HepG2 (cell line): ENCODE data around the gene WFDC11. TPM values are rescaled to one million over a fixed set of nuclear protein-coding genes. Genes with fewer than 3 reads are reported as not detected.

Experiments
- BATF2 ChIP-seq: sonication (generic); formaldehyde crosslinking; IDR thresholded peaks from 2 replicates; pipeline ENCODE4 v1.8.0; 2022; ENCODE audit warnings: mild to moderate bottlenecking, missing genetic modification reagents, moderate library complexity
- DMTF1 ChIP-seq: sonication (generic); formaldehyde crosslinking; IDR thresholded peaks from 2 replicates; pipeline ENCODE4 v1.4.0; 2020; ENCODE audit warnings: mild to moderate bottlenecking, missing genetic modification reagents
- DZIP1 ChIP-seq: sonication (generic); formaldehyde crosslinking; IDR thresholded peaks from 2 replicates; pipeline ENCODE4 v1.5.0; 2020; ENCODE audit warnings: mild to moderate bottlenecking, missing genetic modification reagents
- FOXO4 ChIP-seq: sonication (generic); formaldehyde crosslinking; conservative IDR thresholded peaks from 2 replicates; pipeline ENCODE4 v1.8.1; 2023; ENCODE audit warnings: missing genetic modification reagents
- GATAD1 ChIP-seq: IDR thresholded peaks from 2 replicates; pipeline ENCODE4 v1.6.1; 2016; ENCODE audit warnings: missing genetic modification reagents, missing compliant biosample characterization
- KLF15 ChIP-seq: sonication (generic); formaldehyde crosslinking; IDR thresholded peaks from 2 replicates; pipeline ENCODE4 v1.8.1; 2023; ENCODE audit warnings: borderline replicate concordance, mild to moderate bottlenecking, inconsistent platforms, missing genetic modification reagents, mixed read lengths
- MAFK ChIP-seq, 2 experiments: IDR thresholded peaks in 1 of 2; conservative IDR thresholded peaks in 1 of 2; 2 replicates each; pipeline ENCODE4 v1.6.1; 2011; ENCODE audit warnings: improper control_type of control experiment in 2 of 2, low read length in 2 of 2
- MEIS1 ChIP-seq: sonication (generic); formaldehyde crosslinking; IDR thresholded peaks from 2 replicates; pipeline ENCODE4 v1.9.0; 2021; ENCODE audit warnings: mild to moderate bottlenecking, missing genetic modification reagents, moderate library complexity, borderline replicate concordance
- RNF219 ChIP-seq: sonication (generic); formaldehyde crosslinking; IDR thresholded peaks from 2 replicates; pipeline ENCODE4 v1.5.0; 2020; ENCODE audit warnings: mild to moderate bottlenecking, missing genetic modification reagents
- SIX4 ChIP-seq: sonication (generic); formaldehyde crosslinking; IDR thresholded peaks from 2 replicates; pipeline ENCODE4 v1.4.0; 2020; ENCODE audit warnings: missing genetic modification reagents
- SOX13 ChIP-seq, 3 experiments: fragments of 450-650 bp in 1 of 3; sonication (generic) in 1 of 3; formaldehyde crosslinking in 1 of 3; IDR thresholded peaks in 2 of 3; conservative IDR thresholded peaks in 1 of 3; 2 replicates each; pipeline versions ENCODE4 v1.5.0 to v1.6.1; 2016 to 2020; ENCODE audit warnings: antibody characterized with exemption in 1 of 3, mild to moderate bottlenecking in 1 of 3, missing compliant biosample characterization in 1 of 3, missing genetic modification reagents in 1 of 3, moderate library complexity in 1 of 3
- ZBTB4 ChIP-seq: sonication (generic); formaldehyde crosslinking; IDR thresholded peaks from 2 replicates; pipeline ENCODE4 v1.4.0; 2020; ENCODE audit warnings: missing genetic modification reagents, mild to moderate bottlenecking, borderline replicate concordance
- ZFX ChIP-seq: sonication (generic); formaldehyde crosslinking; IDR thresholded peaks from 2 replicates; pipeline ENCODE4 v1.4.0; 2020; ENCODE audit warnings: mild to moderate bottlenecking, low read depth, missing genetic modification reagents, moderate library complexity
- ZNF816 ChIP-seq: sonication (generic); formaldehyde crosslinking; IDR thresholded peaks from 2 replicates; pipeline ENCODE4 v1.8.0; 2022; ENCODE audit warnings: missing genetic modification reagents, mild to moderate bottlenecking, borderline replicate concordance
- polyA plus RNA-seq, 8 experiments: library from polyadenylated mRNA; depleted of rRNA in 3 of 8; stranded (reverse) in 7 of 8; unstranded in 1 of 8; fragments of >200 nt; fragmentation: Illumina TruSeq in 4 of 8; extraction: Trizol in 4 of 8; gene quantifications; 2 replicates each; pipeline versions ENCODE4 v1.2.1 to v1.2.3, GENCODE V29; 2011 to 2016; ENCODE audit warnings: low read depth in 4 of 8, missing spikeins in 1 of 8, mixed read lengths in 1 of 8; ENCODE audit not compliant: insufficient read depth in 1 of 8
- total RNA-seq, 5 experiments: library from RNA; depleted of rRNA; stranded (reverse); fragments of >200 nt; fragmentation: Illumina TruSeq; extraction: Trizol; gene quantifications; 2 replicates each; pipeline ENCODE4 v1.2.3, GENCODE V29; 2016; ENCODE audit warnings: low read depth in 1 of 5

WFDC11 gene
- total and polyA plus RNA-seq, 2 of the 13 experiments (the other 11 are each of a cell fraction or from before 2014, with no cell fraction given), result not detected

- no peak for TF ChIP-seq MEIS1 (CRISPR knock-in tag)
- no peak for TF ChIP-seq GATAD1
- TF ChIP-seq ZNF816 (CRISPR knock-in tag), result no peak
- no peak for TF ChIP-seq BATF2
- 0 out of 2 replicates have a peak, but pooled peaks have one; percentile 20 for TF ChIP-seq FOXO4
- peak; percentile 36; the same call in 1 of the 2 replicates for TF ChIP-seq SOX13 (IDR thresholded peaks at IDR 0.05)
- peak in 1 of 2 experiments; percentile 59; a peak in 2 of 4 replicates for TF ChIP-seq SOX13 (CRISPR knock-in tag; conservative IDR thresholded peaks at IDR 0.05 in 1 of 2, IDR thresholded peaks at IDR 0.05 in 1 of 2)
- no peak for TF ChIP-seq DZIP1 (CRISPR knock-in tag)
- no peak for TF ChIP-seq ZBTB4
- TF ChIP-seq SIX4 (CRISPR knock-in tag), result no peak
- no peak for TF ChIP-seq KLF15 (CRISPR knock-in tag)
- TF ChIP-seq RNF219 (CRISPR knock-in tag), result no peak
- TF ChIP-seq DMTF1 (CRISPR knock-in tag), result no peak
- no peak for TF ChIP-seq ZFX
- TF ChIP-seq MAFK (conservative IDR thresholded peaks at IDR 0.05 in 1 of 2, IDR thresholded peaks at IDR 0.05 in 1 of 2; ENCODE audit: low read length in 2 of 2), result no peak
Observed at GRCh38 chr20:45621593-45621992, 48.4 kb downstream of the WFDC11 start (continued).
